Type B pancreatic cell (in vitro differentiated cells): ENCODE measurements around the gene ABHD16B. TPM values are rescaled to one million over a fixed set of nuclear protein-coding genes. Genes with fewer than 3 reads are reported as not detected.

Source experiments
- DNase-seq: peaks from one replicate; pipeline ENCODE4 v3.0.0; 2021; ENCODE audit warnings: mixed read lengths; ENCODE audit not compliant: unreplicated experiment; ENCODE audit errors: extremely low spot score
- H3K27ac Mint-ChIP-seq: 2 replicates; pipeline ENCODE4 v1.8.0; 2021; ENCODE audit warnings: mild to moderate bottlenecking, mixed read lengths
- H3K27me3 Mint-ChIP-seq: 2 replicates; pipeline ENCODE4 v1.8.0; 2021; ENCODE audit warnings: mixed read lengths
- H3K36me3 Mint-ChIP-seq: 2 replicates; pipeline ENCODE4 v1.8.0; 2021; ENCODE audit warnings: mixed read lengths
- H3K4me1 Mint-ChIP-seq: one replicate; pipeline ENCODE4 v1.8.0; 2021; ENCODE audit warnings: mixed read lengths; ENCODE audit not compliant: unreplicated experiment
- H3K4me3 Mint-ChIP-seq: 2 replicates; pipeline ENCODE4 v1.8.0; 2021; ENCODE audit warnings: mild to moderate bottlenecking, mixed read lengths
- H3K9me3 Mint-ChIP-seq: 2 replicates; pipeline ENCODE4 v1.8.0; 2021; ENCODE audit warnings: mixed read lengths
- total RNA-seq: library from RNA; stranded (reverse); gene quantifications from 2 replicates; pipeline ENCODE4 v1.2.1, GENCODE V29; 2021; ENCODE audit warnings: low replicate concordance
- TF ChIP-seq, protein P1 (sequence below): fragments of 200-600 bp; sonication (generic); conservative IDR thresholded peaks from 2 replicates; pipeline ENCODE4 v1.5.0; 2021; ENCODE audit warnings: antibody characterized with exemption, mild to moderate bottlenecking

The ABHD16B gene
- total RNA-seq, 1 donor from 2014 or later = not detected

DNA sequence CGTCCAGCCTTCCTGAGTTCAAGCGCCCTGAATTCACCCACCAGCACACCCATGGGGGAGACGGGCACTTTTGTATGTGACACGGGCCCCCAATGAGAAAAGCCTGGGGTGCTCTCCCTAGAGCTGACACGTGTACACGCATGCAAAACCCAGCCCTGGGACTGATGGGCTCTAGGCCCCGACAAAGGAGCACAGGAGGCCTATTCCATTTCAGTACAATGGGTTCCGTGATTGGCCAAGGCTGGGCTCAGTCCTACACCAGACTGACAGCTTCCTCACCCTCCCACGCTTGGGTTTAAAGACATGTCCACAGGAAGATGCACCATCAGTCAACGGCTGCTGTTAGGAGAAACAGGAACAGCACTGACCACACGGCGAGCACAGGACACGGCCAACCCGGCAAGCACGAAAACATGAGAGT, 39.0 kb upstream of the ABHD16B start:
- no peak overlapping the region for H3K4me3 Mint-ChIP-seq
- peaks cover 7% of the 10 kb centered on the region for H3K36me3 Mint-ChIP-seq
- no peak for DNase-seq
- no peaks in the 10 kb centered on the region for H3K9me3 Mint-ChIP-seq
- TF ChIP-seq, protein P1, sequence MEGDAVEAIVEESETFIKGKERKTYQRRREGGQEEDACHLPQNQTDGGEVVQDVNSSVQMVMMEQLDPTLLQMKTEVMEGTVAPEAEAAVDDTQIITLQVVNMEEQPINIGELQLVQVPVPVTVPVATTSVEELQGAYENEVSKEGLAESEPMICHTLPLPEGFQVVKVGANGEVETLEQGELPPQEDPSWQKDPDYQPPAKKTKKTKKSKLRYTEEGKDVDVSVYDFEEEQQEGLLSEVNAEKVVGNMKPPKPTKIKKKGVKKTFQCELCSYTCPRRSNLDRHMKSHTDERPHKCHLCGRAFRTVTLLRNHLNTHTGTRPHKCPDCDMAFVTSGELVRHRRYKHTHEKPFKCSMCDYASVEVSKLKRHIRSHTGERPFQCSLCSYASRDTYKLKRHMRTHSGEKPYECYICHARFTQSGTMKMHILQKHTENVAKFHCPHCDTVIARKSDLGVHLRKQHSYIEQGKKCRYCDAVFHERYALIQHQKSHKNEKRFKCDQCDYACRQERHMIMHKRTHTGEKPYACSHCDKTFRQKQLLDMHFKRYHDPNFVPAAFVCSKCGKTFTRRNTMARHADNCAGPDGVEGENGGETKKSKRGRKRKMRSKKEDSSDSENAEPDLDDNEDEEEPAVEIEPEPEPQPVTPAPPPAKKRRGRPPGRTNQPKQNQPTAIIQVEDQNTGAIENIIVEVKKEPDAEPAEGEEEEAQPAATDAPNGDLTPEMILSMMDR = no peak
- peaks cover 29% of the 10 kb centered on the region for H3K4me1 Mint-ChIP-seq
- H3K27me3 Mint-ChIP-seq = no peaks in the 10 kb centered on the region
- H3K27ac Mint-ChIP-seq = no peak overlapping the region

DNA sequence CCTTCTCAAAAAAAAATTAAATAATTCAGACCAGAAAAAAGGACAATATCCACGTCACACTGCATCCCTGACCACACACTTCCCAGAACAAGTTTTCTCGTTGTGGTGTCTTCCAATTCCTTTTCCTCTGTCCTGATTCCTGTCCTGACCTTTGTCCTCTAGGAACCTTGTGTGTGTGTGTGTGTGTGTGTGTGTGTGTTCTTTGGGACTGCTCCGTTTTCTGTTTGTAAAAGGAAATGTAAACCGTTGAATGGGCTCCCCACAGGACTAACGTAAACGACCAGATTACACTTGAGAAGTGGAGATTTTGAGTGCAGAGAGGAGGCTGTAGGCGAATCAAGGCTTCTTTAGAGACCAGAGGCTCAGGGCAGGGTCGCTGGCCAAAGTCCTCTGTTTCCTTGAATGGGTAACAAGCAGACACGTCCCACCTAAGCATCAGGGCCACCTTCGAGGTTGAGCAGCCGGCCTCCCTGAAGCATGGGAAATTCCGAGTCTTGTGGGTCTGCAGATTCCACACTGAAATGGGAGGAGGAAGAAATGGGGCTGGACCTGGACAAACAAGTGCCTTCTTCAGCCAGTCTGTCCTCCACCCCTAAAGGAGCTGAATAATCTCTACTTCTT, 37.5 kb upstream of the ABHD16B start:
- DNase-seq = no peak
- peaks cover 39% of the 10 kb centered on the region for H3K4me1 Mint-ChIP-seq
- H3K36me3 Mint-ChIP-seq = peaks cover 7% of the 10 kb centered on the region
- H3K27me3 Mint-ChIP-seq = peaks cover 5% of the 10 kb centered on the region
- TF ChIP-seq, protein P1 = no peak
- no peaks in the 10 kb centered on the region for H3K9me3 Mint-ChIP-seq
- H3K27ac Mint-ChIP-seq = no peak overlapping the region
- no peak overlapping the region for H3K4me3 Mint-ChIP-seq

DNA sequence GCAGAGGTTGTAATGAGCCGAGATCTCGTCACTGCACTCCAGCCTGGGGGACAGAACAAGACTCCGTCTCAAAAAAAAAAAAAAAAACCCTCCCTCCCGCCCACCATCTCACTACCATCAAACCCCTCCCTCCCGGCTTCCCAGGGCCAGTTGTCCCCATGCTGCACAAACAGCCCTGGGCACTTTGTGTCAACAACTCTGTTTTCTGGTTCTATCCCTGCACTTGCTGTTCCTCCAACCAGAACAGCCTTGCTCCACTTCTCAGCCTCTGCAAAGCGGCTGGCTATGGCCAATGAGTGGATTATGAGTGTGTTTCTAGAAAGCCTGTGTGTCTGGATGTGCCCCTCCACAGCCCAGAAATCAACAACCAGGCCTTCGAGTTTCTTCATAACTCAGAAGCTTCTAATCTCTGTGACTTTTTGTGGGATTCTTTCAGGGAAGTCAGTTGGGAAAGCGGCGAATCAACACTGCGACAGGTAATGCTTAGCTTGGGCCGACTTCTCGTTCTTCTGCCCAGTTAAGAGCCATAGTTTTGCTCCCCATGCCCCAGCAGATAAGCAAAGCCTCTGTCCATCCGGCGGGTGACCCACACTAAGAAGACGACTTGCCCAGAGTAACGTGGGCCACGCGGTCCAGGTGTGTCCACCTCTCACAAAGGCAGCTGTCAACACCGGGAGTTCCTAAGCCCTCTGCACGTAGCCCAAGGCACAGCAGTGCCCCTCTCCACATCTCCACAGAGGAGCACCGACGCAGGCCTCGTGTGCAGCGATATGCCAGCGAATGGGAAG, 35.8 kb upstream of the ABHD16B start:
- Mint-ChIP-seq H3K9me3 (no peaks in the 10 kb centered on the region), H3K27me3 (peaks cover 15% of the 10 kb centered on the region), H3K4me1 (peaks cover 44% of the 10 kb centered on the region), H3K4me3 (peak overlapping the region; percentile 39), H3K27ac (peak overlapping the region; percentile 13), H3K36me3 (peaks cover 7% of the 10 kb centered on the region)
- TF ChIP-seq, protein P1 = no peak
- no peak for DNase-seq

DNA sequence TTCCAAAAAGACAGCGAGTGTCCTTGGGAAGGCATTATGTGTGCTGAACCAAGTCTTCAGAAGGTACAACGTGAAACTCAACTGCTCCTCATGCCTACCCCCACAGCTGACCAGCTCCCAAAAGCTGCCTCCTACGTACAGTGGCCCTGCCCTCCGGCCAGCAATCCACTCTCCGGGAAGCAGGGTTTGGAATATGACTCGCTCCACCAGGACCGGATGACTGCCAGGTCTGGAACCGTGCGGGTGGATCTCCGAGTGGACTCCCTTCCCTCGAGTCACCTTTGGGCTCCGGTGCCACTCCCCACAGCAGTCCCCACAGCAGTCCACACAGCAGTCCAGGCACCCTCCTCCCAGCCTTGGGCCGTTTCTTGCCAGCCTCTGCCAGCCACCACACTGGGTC, 34.5 kb upstream of the ABHD16B start:
- H3K27me3 Mint-ChIP-seq = peaks cover 15% of the 10 kb centered on the region
- H3K27ac Mint-ChIP-seq = no peak overlapping the region
- H3K36me3 Mint-ChIP-seq = peaks cover 6% of the 10 kb centered on the region
- TF ChIP-seq, protein P1 = no peak
- no peak for DNase-seq
- no peaks in the 10 kb centered on the region for H3K9me3 Mint-ChIP-seq
- H3K4me3 Mint-ChIP-seq = no peak overlapping the region
- H3K4me1 Mint-ChIP-seq = peaks cover 42% of the 10 kb centered on the region

DNA sequence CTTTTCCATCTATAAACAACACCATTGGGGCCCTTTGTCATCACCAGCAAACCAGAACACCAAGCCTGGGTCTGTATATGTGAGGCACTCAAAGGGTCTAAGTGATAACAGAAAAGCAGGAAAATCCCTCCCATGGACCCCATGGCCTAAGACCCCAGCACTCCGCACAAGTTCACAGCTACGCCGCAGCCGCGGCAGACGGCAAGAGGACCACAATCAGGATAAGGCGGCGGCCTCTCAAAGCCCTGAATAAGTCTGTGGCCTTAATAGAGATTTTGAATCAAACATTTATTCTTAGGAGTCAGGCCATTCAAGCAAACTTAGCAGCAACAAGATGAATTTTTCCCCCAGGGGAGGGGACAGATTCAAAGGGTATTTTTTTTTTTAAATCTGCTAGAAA, 33.2 kb upstream of the ABHD16B start:
- TF ChIP-seq, protein P1 = no peak
- peaks cover 40% of the 10 kb centered on the region for H3K4me1 Mint-ChIP-seq
- no peak for DNase-seq
- H3K27me3 Mint-ChIP-seq = peaks cover 15% of the 10 kb centered on the region
- peaks cover 4% of the 10 kb centered on the region for H3K36me3 Mint-ChIP-seq
- peak overlapping the region; percentile 89 for H3K27ac Mint-ChIP-seq
- H3K9me3 Mint-ChIP-seq = no peaks in the 10 kb centered on the region
- peak overlapping the region; percentile 93 for H3K4me3 Mint-ChIP-seq
